Panc1 (cell line): ENCODE results near the gene HDAC11. TPM values are rescaled to one million over a fixed set of nuclear protein-coding genes. Genes with fewer than 3 reads are reported as not detected.

Experiments
- ATAC-seq: fragments of 200-7000 bp; cut with Tn5 transposase; 2 replicates; pipeline ENCODE4 v1.9.1; 2020; ENCODE audit warnings: mild to moderate bottlenecking, moderate library complexity
- BruUV-seq: library from RNA; stranded (reverse); fragments of 400-500 nt; replicated peaks from 2 replicates; lab custom pipeline; 2021; lab: Mats Ljungman, UMichigan
- CTCF ChIA-PET: fragments of 300-600 bp; sonication (Branson Sonifier 250); formaldehyde crosslinking; loops from one replicate; lab custom pipeline; 2022; ENCODE audit warnings: antibody characterized with exemption; lab: Charles Lee
- POLR2A ChIA-PET: fragments of 300-600 bp; sonication (Branson Sonifier 250); formaldehyde crosslinking; loops from one replicate; lab custom pipeline; 2022; ENCODE audit warnings: antibody characterized with exemption; lab: Charles Lee
- DNase-seq: peaks from one replicate; pipeline ENCODE4 v3.0.0-alpha.2; 2010; ENCODE audit warnings: low read depth, low spot score
- H3K27ac ChIP-seq: 2 replicates; pipeline ENCODE4 v1.5.1; 2011; ENCODE audit warnings: mild to moderate bottlenecking, low read length, inconsistent platforms
- H3K27me3 ChIP-seq: fragments of 200-500 bp; sonication (Bioruptor generic); 2 replicates; pipeline ENCODE4 v1.6.0; 2014; ENCODE audit warnings: low read length, inconsistent platforms; ENCODE audit not compliant: control insufficient read depth, insufficient read depth
- H3K36me3 ChIP-seq: fragments of 200-500 bp; sonication (Bioruptor generic); 2 replicates; pipeline ENCODE4 v1.5.1; 2014; ENCODE audit warnings: inconsistent platforms, mild to moderate bottlenecking, low read length, moderate library complexity; ENCODE audit not compliant: control insufficient read depth, insufficient read depth
- H3K4me1 ChIP-seq: 2 replicates; pipeline ENCODE4 v1.5.1; 2011; ENCODE audit warnings: inconsistent platforms, mild to moderate bottlenecking, low read length, moderate library complexity; ENCODE audit not compliant: control insufficient read depth, insufficient read depth
- H3K4me3 ChIP-seq, 2 experiments: 2 replicates each; pipeline ENCODE4 v1.5.1; 2011 to 2012; ENCODE audit warnings: low read depth in 2 of 2, low read length in 2 of 2, mild to moderate bottlenecking in 2 of 2, inconsistent platforms in 1 of 2, moderate library complexity in 1 of 2
- H3K9me3 ChIP-seq: fragments of 200-500 bp; sonication (Bioruptor generic); 2 replicates; pipeline ENCODE4 v1.5.1; 2014; ENCODE audit warnings: low read depth, mild to moderate bottlenecking, inconsistent platforms, low read length, moderate library complexity; ENCODE audit not compliant: control insufficient read depth, insufficient read depth
- CTCF ChIP-seq: fragments of 450-650 bp; IDR thresholded peaks from 2 replicates; pipeline ENCODE4 v1.5.1; 2017; ENCODE audit warnings: mild to moderate bottlenecking
- POLR2AphosphoS5 ChIP-seq: IDR thresholded peaks from 2 replicates; pipeline ENCODE4 v1.6.1; 2012; ENCODE audit warnings: mild to moderate bottlenecking, low read depth, low read length, moderate library complexity
- REST ChIP-seq, 2 experiments: IDR thresholded peaks; 2 replicates each; pipeline ENCODE4 v1.6.1; 2011 to 2012; ENCODE audit warnings: low read depth in 2 of 2, control low read depth in 1 of 2, low read length in 1 of 2, mild to moderate bottlenecking in 1 of 2, moderate library complexity in 1 of 2; ENCODE audit not compliant: insufficient read depth in 1 of 2
- SIN3A ChIP-seq: IDR thresholded peaks from 2 replicates; pipeline ENCODE4 v1.6.1; 2012; ENCODE audit warnings: low read depth, mild to moderate bottlenecking, low read length, moderate library complexity, borderline replicate concordance; ENCODE audit not compliant: insufficient read depth
- TCF7L2 ChIP-seq: IDR thresholded peaks from 2 replicates; pipeline ENCODE4 v1.6.1; 2011; ENCODE audit warnings: mild to moderate bottlenecking, low read depth, low read length, inconsistent platforms
- in situ Hi-C: cut with HindIII; loops from 2 replicates; pipeline ENCODE4 v1.10.0; 2016; ENCODE audit warnings: low sequenced_read_pairs, low pct_unique_long_range_greater_than_20kb
- intact Hi-C: fragments of 100-400 bp; cut with micrococcal nuclease; formaldehyde crosslinking; loops from one replicate; pipeline ENCODE4 v1.10.0; 2022; ENCODE audit not compliant: unreplicated experiment
- total RNA-seq: library from RNA; stranded (reverse); gene quantifications from one replicate; pipeline ENCODE4 v1.2.1, GENCODE V29; 2021; ENCODE audit not compliant: unreplicated experiment

Gene HDAC11
- total RNA-seq, 1 experiment from 2014 or later, result 10.6 TPM

GRCh38 chr3:13549623-13550422 is 69.7 kb downstream of the HDAC11 start:
- no peaks in the 10 kb centered on the region for H3K4me1 ChIP-seq
- DNase-seq, result no peak
- intact Hi-C loops, result no loop called here
- H3K9me3 ChIP-seq, result no peaks in the 10 kb centered on the region
- ChIA-PET CTCF (no interaction called here), POLR2A (no interaction called here)
- in situ Hi-C loops, result no loop called here
- no peak overlapping the region for H3K27ac ChIP-seq
- H3K36me3 ChIP-seq, result no peaks in the 10 kb centered on the region
- no peak overlapping the region for H3K4me3 ChIP-seq
- no peak for ATAC-seq
- no peaks in the 10 kb centered on the region for H3K27me3 ChIP-seq
- TF ChIP-seq SIN3A (no peak), TCF7L2 (no peak), POLR2AphosphoS5 (no peak), REST (IDR thresholded peaks at IDR 0.05; ENCODE audit: insufficient read depth in 1 of 2, low read depth in 2 of 2, low read length in 1 of 2) (no peak)
- BruUV-seq, result no TSS peak

GRCh38 chr3:13550423-13550690 is 70.3 kb downstream of the HDAC11 start:
- CTCF ChIA-PET, result no interaction called here
- POLR2A ChIA-PET, result no interaction called here
- intact Hi-C loops (no loop called here), in situ Hi-C loops (no loop called here)
- no TSS peak for BruUV-seq
- ATAC-seq (no peak), DNase-seq (no peak)
- H3K9me3 ChIP-seq, result no peaks in the 10 kb centered on the region
- no peaks in the 10 kb centered on the region for H3K27me3 ChIP-seq
- TF ChIP-seq REST (IDR thresholded peaks at IDR 0.05; ENCODE audit: insufficient read depth in 1 of 2, low read depth in 2 of 2, low read length in 1 of 2) (no peak), TCF7L2 (no peak), POLR2AphosphoS5 (no peak), CTCF (no peak), SIN3A (no peak)
- no peaks in the 10 kb centered on the region for H3K36me3 ChIP-seq
- H3K4me1 ChIP-seq, result no peaks in the 10 kb centered on the region
- no peak overlapping the region for H3K27ac ChIP-seq
- H3K4me3 ChIP-seq, result no peak overlapping the region
